ENCODE results near the gene GOLGA6B.
"Not testable (repeated sequence)": the region's sequence is repeated elsewhere in the genome, so short reads cannot be mapped to it uniquely, and the experiment has no call there.

The GOLGA6B gene

DNA sequence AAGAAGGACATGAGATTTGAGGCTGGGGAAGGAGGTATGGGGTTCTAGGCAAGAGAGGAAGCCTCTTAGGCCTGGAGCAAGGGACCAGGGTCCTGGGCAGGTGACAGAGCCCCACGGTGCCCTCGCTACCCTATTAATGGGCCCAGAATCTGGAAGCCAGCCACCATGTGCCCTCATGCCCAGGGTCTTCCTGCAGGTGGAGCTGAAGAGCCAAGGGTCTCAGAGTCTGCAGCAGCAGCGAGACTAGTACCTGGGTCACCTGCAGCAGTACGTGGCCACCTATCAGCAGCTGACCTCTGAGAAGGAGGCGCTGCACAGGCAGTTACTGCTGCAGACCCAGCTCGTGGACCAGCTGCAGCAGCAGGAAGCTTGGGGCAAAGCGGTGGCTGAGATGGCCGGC is 9.4 kb downstream of the GOLGA6B start:
- not testable (repeated sequence) for DNase-seq (ENCODE audit: insufficient read length, low spot score); FAIRE-seq

- not testable (repeated sequence) for DNase-seq (ENCODE audit: insufficient read length, low spot score); FAIRE-seq
Observed at GRCh38 chr15:72665706-72666105, 11.2 kb downstream of the GOLGA6B start.

DNA sequence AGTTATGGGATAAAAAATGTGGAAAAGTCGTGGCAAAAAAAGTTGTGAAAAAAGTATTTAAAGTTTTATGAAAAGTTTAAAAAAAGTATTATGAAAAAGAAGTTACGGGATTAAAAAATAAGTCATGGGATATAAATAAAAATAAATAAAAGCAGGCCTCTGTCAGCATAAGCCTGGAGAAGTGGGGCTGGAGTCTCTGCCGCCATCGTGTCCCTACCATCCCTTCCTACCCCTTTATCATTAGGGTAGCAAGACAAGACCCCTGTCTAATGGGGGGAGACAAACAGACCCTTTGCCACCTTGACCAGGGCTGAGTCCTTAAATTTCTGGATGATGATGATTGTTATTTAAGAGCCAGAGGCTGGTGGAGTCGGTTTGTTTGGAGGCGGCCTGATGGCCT is 15.3 kb downstream of the GOLGA6B start:
- FAIRE-seq; DNase-seq (ENCODE audit: insufficient read length, low spot score): not testable (repeated sequence)

- FAIRE-seq (peak; percentile 86), DNase-seq (ENCODE audit: insufficient read length, low spot score) (peak; percentile 79)
Observed at GRCh38 chr15:72670656-72671352, 16.3 kb downstream of the GOLGA6B start.

- no peak for FAIRE-seq
- DNase-seq (ENCODE audit: insufficient read length, low spot score) = no peak
Observed at GRCh38 chr15:72671525-72671924, 17.0 kb downstream of the GOLGA6B start.

GRCh38 chr15:72676838-72677237 is 22.3 kb downstream of the GOLGA6B start:
- DNase-seq (ENCODE audit: insufficient read length, low spot score) (no peak), FAIRE-seq (peak; percentile 20)

DNA sequence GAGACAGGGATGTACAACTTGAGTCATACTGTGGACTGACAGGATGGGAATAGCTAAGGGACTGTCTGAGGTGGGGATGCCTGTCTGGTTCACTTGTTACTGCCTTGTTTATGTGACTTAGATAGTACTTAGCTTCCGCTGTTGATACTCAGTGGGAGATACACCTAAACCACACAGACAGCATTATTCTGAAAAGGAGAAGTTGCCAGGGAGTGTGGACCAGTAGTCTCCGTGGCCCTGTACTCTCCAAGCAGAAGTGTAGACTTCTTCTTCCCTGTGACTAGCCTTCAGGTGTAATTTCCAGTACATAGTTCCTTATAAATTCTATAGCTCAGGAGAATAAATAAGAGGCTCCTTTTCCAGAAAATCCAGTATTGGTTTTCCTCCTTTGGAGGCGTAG is 26.4 kb downstream of the GOLGA6B start:
- FAIRE-seq (peak; percentile 48), DNase-seq (ENCODE audit: insufficient read length, low spot score) (no peak)

DNA sequence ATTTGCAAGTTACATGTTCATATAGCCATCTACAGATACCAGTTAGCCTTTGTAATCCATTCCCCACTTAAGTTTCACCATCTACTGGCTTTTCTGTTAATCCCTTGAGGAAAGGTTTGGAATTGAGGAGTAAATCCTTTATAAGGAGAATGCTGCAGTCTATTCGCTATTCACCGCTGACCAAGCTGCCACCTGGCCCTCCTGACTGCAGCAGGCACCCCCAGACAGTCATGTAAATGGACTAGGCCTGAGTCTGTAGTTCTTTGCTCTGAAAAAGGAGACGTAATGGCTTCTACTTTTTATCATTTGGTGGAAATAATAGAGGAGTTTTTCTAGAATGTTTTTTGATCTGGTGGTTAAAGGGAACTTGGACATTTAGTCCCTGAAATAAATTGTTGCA is 28.3 kb downstream of the GOLGA6B start:
- FAIRE-seq = no peak
- no peak for DNase-seq (ENCODE audit: insufficient read length, low spot score)

GRCh38 chr15:72685301-72685924 is 30.9 kb downstream of the GOLGA6B start:
- no peak for FAIRE-seq
- no peak for DNase-seq (ENCODE audit: insufficient read length, low spot score)

DNA sequence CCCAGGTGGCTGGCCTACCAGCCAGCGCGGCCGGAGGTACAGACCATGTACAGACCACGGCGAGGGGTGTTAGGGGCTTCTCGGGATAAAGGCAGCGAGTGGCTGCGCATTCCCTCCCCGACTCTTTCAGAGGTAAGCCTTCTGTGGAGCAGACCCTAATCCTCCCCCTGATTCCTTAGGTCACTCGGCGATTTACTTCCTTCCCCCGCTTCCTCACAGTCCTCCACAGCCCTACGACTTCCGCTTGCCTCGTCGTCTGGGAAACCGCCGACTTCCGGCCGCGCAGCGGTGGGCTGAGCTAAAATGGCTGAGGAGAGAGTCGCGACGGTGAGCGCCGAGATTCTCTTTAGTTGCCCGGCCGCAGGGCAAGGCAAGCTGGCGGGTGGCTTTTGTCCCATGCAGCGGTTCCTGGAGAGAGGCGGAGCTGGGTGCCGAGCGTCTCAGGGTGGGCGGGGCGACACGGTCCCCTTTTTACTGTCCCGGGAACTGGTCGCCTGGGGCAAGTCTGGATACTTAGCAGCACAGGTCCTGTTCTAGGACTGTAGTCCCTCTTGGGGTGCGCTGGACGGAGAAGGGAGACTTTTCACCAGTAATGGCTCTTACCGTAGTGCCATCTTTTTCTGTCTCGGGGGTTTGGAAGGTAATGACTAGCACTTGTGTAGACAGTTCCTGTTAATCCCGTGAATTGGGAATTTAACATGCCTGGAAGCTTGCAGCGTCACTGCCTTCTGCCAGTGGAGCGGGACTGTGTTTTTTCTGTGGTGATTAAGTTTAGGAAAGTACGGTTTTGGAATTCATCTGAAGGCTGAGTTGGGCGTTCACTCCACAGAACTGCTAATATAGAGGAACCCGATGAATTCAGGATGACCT is 31.7 kb downstream of the GOLGA6B start, which contains the start of the genes BBS4 and HIGD2B:
TSS of gene BBS4 (plus strand) at position 283 of the 870 bp plus-strand sequence. CDS start at position 304, 21 bp downstream.
TSS of gene HIGD2B (minus strand) at position 258 of the 870 bp plus-strand sequence. CDS start 9,808 bp downstream, outside the sequence.
- DNase-seq (ENCODE audit: insufficient read length, low spot score) (peak; percentile 92), FAIRE-seq (peak; percentile 95)

GRCh38 chr15:72688697-72689096 is 34.2 kb downstream of the GOLGA6B start:
- FAIRE-seq (no peak), DNase-seq (ENCODE audit: insufficient read length, low spot score) (no peak)

DNA sequence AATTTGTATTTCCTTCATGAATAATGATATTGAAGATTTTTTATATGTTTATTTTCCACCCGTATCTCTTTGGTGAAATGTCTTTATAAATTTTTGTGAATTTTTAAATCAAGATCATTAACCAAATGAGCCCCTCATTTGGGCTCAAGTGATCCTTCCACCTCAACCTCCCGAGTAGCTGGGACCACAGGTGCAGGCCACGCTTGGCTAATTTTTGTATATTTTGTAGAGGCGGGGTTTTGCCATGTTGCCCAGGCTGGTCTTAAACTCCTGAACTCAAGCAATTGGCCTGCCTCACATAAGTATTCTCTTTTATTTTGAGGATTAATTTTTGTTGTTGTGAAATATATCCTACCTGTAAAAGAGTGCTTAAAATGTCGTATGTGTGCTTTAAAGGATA is 36.4 kb downstream of the GOLGA6B start:
- FAIRE-seq (no peak), DNase-seq (ENCODE audit: insufficient read length, low spot score) (no peak)

- DNase-seq (ENCODE audit: insufficient read length, low spot score) (no peak), FAIRE-seq (no peak)
Observed at GRCh38 chr15:72698938-72699337, 44.4 kb downstream of the GOLGA6B start.

DNA sequence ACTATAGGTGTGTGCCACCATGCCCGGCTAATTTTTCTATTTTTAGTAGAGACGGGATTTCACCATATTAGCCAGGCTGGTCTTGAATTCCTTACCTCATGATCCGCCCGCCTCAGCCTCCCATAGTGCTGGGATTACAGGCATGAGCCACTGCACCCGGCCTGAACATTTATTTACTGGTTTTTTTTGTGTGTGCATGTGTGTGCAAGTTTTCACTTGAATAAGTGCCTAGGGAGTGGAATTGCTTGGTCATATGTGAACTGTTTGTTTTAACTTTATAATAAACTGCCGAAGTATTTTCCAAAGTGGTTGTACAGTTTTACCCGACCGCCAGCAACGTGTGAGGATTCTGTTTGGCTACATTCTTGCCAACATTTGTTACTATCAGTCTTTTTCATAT is 45.6 kb downstream of the GOLGA6B start:
- FAIRE-seq (no peak), DNase-seq (ENCODE audit: insufficient read length, low spot score) (no peak)

DNA sequence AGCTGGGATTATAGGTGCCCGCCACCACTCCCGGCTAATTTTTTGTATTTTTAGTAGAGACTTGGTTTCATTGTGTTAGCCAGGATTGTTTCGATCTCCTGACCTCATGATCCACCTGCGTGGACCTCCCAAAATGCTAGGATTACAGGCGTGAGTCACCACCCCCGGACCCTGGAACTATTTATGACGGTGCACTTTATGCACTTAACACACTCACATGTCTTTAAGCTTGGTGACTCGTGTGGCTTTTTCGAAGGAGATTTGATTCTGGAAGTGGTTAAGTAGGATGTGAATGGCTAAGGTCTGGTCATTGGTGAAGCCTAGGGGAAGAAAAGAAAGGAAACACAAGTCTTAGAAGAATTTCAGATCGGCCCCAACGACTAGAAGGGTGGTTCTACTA is 51.8 kb downstream of the GOLGA6B start:
- no peak for FAIRE-seq
- peak; percentile 32 for DNase-seq (ENCODE audit: insufficient read length, low spot score)

DNA sequence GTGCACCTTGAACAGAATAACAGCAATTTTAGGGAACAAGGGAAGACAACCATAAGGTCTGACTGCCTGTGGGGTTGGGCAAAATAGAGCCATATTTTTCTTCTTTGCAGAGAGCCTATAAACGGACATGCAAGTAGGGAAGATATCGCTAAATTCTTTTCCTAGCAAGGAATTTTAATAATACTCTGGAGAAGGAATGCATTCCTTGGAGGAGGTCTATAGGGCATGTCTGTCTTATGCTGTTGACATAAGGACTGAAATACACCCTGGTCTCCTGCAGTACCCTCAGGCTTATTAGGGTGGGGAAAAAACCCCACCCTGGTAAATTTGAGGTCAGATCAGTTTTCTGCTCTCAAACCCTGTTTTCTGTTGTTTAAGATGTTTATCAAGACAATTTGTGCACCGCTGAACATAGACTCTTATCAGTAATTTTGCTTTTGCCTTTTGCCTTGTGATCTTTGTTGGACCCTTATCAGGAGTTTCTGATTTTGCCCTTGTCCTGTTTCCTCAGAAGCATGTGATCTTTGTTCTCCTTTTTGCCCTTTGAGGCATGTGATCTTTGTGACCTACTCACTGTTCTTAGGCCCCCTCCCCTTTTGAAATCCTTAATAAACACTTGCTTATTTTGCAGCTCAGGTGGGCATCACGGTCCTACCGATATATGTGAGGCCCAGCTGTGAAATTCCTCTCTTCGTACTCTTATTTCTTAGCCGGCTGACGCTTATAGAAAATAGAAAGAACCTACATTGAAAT is 54.2 kb downstream of the GOLGA6B start:
- not testable (repeated sequence) for FAIRE-seq; DNase-seq (ENCODE audit: insufficient read length, low spot score)
